IPS-20b (cell line): ENCODE measurements around the gene NFE2L1.
"Not testable (repeated sequence)": the region's sequence is repeated elsewhere in the genome, so short reads cannot be mapped to it uniquely, and the experiment has no call there.

Source experiments
- H3K27ac ChIP-seq: one replicate; pipeline ENCODE4 v1.5.1; 2013; ENCODE audit warnings: low read length
- H3K27me3 ChIP-seq: 2 replicates; pipeline ENCODE4 v1.6.1; 2013; ENCODE audit warnings: mild to moderate bottlenecking, low read length, inconsistent platforms; ENCODE audit not compliant: insufficient read depth
- H3K36me3 ChIP-seq: 2 replicates; pipeline ENCODE4 v1.6.1; 2013; ENCODE audit warnings: low read depth, mild to moderate bottlenecking, inconsistent platforms, low read length, moderate library complexity; ENCODE audit not compliant: insufficient read depth
- H3K4me1 ChIP-seq: 2 replicates; pipeline ENCODE4 v1.6.1; 2013; ENCODE audit warnings: mild to moderate bottlenecking, control low read depth, inconsistent platforms, low read length, moderate library complexity; ENCODE audit not compliant: insufficient read depth
- H3K4me3 ChIP-seq: 2 replicates; pipeline ENCODE4 v1.5.1; 2013; ENCODE audit warnings: mild to moderate bottlenecking, low read length, inconsistent platforms
- H3K9ac ChIP-seq: 2 replicates; pipeline ENCODE4 v1.6.1; 2013; ENCODE audit warnings: low read depth, mild to moderate bottlenecking, inconsistent platforms, low read length, moderate library complexity
- H3K9me3 ChIP-seq: 2 replicates; pipeline ENCODE4 v1.6.1; 2013; ENCODE audit warnings: mild to moderate bottlenecking, low read depth, low read length, inconsistent platforms; ENCODE audit not compliant: insufficient read depth

NFE2L1 gene

GRCh38 chr17:48047741-48048383 lies at the start of gene NFE2L1:
NFE2L1 (plus strand) TSS chr17:48048359; CDS start chr17:48051119, 2,760 bp downstream.
- H3K4me1 ChIP-seq, result peaks cover 35% of the 10 kb centered on the region
- H3K4me3 ChIP-seq, result peak within 1 kb of the TSS; percentile 99
- peak within 1 kb of the TSS; percentile 59 for H3K27ac ChIP-seq
- peaks cover 26% of the 10 kb centered on the region for H3K36me3 ChIP-seq
- no peaks in the 10 kb centered on the region for H3K27me3 ChIP-seq
- no peaks in the 10 kb centered on the region for H3K9me3 ChIP-seq
- peak within 1 kb of the TSS; percentile 95 for H3K9ac ChIP-seq

GRCh38 chr17:47999582-47999981 lies 48.6 kb upstream of the NFE2L1 start:
- Histone ChIP-seq H3K27ac (no peak overlapping the region), H3K9ac (no peak overlapping the region), H3K36me3 (no peaks in the 10 kb centered on the region), H3K4me1 (peaks cover 35% of the 10 kb centered on the region; the same call in 1 of the 2 replicates), H3K4me3 (no peak overlapping the region), H3K9me3 (no peaks in the 10 kb centered on the region), H3K27me3 (no peaks in the 10 kb centered on the region)

GRCh38 chr17:48001197-48001596 lies 47.0 kb upstream of the NFE2L1 start:
- Histone ChIP-seq H3K27me3 (no peaks in the 10 kb centered on the region), H3K36me3 (no peaks in the 10 kb centered on the region), H3K27ac (no peak overlapping the region), H3K9ac (no peak overlapping the region), H3K4me1 (peaks cover 30% of the 10 kb centered on the region; the same call in 1 of the 2 replicates), H3K4me3 (no peak overlapping the region), H3K9me3 (no peaks in the 10 kb centered on the region)

- H3K9ac ChIP-seq, H3K27me3 ChIP-seq: not testable (repeated sequence)
- peaks cover 30% of the 10 kb centered on the region; the same call in 1 of the 2 replicates for H3K4me1 ChIP-seq
Observed at GRCh38 chr17:48001657-48002056, 46.5 kb upstream of the NFE2L1 start.

GRCh38 chr17:48002266-48002915 lies 45.8 kb upstream of the NFE2L1 start:
- Histone ChIP-seq H3K4me3 (peak overlapping the region; percentile 53; the same call in 1 of the 2 replicates), H3K4me1 (peaks cover 30% of the 10 kb centered on the region; the same call in 1 of the 2 replicates), H3K27me3 (no peaks in the 10 kb centered on the region), H3K36me3 (no peaks in the 10 kb centered on the region), H3K27ac (peak overlapping the region; percentile 86), H3K9me3 (no peaks in the 10 kb centered on the region), H3K9ac (peak overlapping the region; percentile 82)

More at GRCh38 chr17:48001657-48002056, 46.5 kb upstream of the NFE2L1 start:
- not testable (repeated sequence) for H3K4me3 ChIP-seq, H3K36me3 ChIP-seq, H3K27ac ChIP-seq, H3K9me3 ChIP-seq

- peak overlapping the region; percentile 53; the same call in 1 of the 2 replicates for H3K4me3 ChIP-seq
- H3K27ac ChIP-seq, result peak overlapping the region; percentile 86
- no peaks in the 10 kb centered on the region for H3K36me3 ChIP-seq
- no peaks in the 10 kb centered on the region for H3K27me3 ChIP-seq
- H3K9ac ChIP-seq, result peak overlapping the region; percentile 82
- H3K4me1 ChIP-seq, result peaks cover 30% of the 10 kb centered on the region; the same call in 1 of the 2 replicates
- H3K9me3 ChIP-seq, result no peaks in the 10 kb centered on the region
Observed at GRCh38 chr17:48002916-48003416, 45.2 kb upstream of the NFE2L1 start.

- Histone ChIP-seq H3K36me3 (no peaks in the 10 kb centered on the region), H3K9me3 (no peaks in the 10 kb centered on the region), H3K4me1 (peaks cover 30% of the 10 kb centered on the region; the same call in 1 of the 2 replicates), H3K27me3 (no peaks in the 10 kb centered on the region), H3K9ac (peak overlapping the region; percentile 82; the same call in 1 of the 2 replicates), H3K4me3 (peak overlapping the region; percentile 53; the same call in 1 of the 2 replicates), H3K27ac (peak overlapping the region; percentile 86)
Observed at GRCh38 chr17:48003417-48004151, 44.6 kb upstream of the NFE2L1 start.

GRCh38 chr17:48004983-48005382 lies 43.2 kb upstream of the NFE2L1 start:
- Histone ChIP-seq H3K4me1 (peaks cover 30% of the 10 kb centered on the region; the same call in 1 of the 2 replicates), H3K9ac (peak overlapping the region; percentile 82; the same call in 1 of the 2 replicates), H3K4me3 (no peak overlapping the region)

GRCh38 chr17:48006936-48007709 lies 41.0 kb upstream of the NFE2L1 start:
- Histone ChIP-seq H3K27me3 (peaks cover 7% of the 10 kb centered on the region; the same call in 1 of the 2 replicates), H3K9ac (no peak overlapping the region), H3K4me1 (peaks cover 34% of the 10 kb centered on the region; the same call in 1 of the 2 replicates), H3K4me3 (no peak overlapping the region), H3K27ac (no peak overlapping the region), H3K9me3 (no peaks in the 10 kb centered on the region), H3K36me3 (no peaks in the 10 kb centered on the region)

More at GRCh38 chr17:48004983-48005382, 43.2 kb upstream of the NFE2L1 start:
- Histone ChIP-seq H3K36me3 (no peaks in the 10 kb centered on the region), H3K27ac (peak overlapping the region; percentile 86), H3K9me3 (no peaks in the 10 kb centered on the region), H3K27me3 (no peaks in the 10 kb centered on the region)

- H3K9me3 ChIP-seq, result no peaks in the 10 kb centered on the region
- H3K27me3 ChIP-seq, result peaks cover 31% of the 10 kb centered on the region
- no peaks in the 10 kb centered on the region for H3K36me3 ChIP-seq
- no peak overlapping the region for H3K4me3 ChIP-seq
- no peak overlapping the region for H3K27ac ChIP-seq
- H3K4me1 ChIP-seq, result peaks cover 6% of the 10 kb centered on the region; the same call in 1 of the 2 replicates
- H3K9ac ChIP-seq, result no peak overlapping the region
Observed at GRCh38 chr17:48010193-48010592, 38.0 kb upstream of the NFE2L1 start.
